Posterior cingulate gyrus (tissue), 11 donors: ENCODE measurements around the gene ROPN1.
"Not testable (repeated sequence)": the region's sequence is repeated elsewhere in the genome, so short reads cannot be mapped to it uniquely, and the experiment has no call there.

ENCODE experiments used
- DNase-seq, 10 donors: peaks; one replicate each; pipeline versions ENCODE4 v3.0.0 to v3.0.0-alpha.2; 2020 to 2021; ENCODE audit warnings: mixed read lengths in 3 of 10
- intact Hi-C: fragments of 100-400 bp; cut with DNase I; formaldehyde crosslinking; loops from one replicate; pipeline ENCODE4 v1.15.1; 2023

ROPN1 gene

DNA sequence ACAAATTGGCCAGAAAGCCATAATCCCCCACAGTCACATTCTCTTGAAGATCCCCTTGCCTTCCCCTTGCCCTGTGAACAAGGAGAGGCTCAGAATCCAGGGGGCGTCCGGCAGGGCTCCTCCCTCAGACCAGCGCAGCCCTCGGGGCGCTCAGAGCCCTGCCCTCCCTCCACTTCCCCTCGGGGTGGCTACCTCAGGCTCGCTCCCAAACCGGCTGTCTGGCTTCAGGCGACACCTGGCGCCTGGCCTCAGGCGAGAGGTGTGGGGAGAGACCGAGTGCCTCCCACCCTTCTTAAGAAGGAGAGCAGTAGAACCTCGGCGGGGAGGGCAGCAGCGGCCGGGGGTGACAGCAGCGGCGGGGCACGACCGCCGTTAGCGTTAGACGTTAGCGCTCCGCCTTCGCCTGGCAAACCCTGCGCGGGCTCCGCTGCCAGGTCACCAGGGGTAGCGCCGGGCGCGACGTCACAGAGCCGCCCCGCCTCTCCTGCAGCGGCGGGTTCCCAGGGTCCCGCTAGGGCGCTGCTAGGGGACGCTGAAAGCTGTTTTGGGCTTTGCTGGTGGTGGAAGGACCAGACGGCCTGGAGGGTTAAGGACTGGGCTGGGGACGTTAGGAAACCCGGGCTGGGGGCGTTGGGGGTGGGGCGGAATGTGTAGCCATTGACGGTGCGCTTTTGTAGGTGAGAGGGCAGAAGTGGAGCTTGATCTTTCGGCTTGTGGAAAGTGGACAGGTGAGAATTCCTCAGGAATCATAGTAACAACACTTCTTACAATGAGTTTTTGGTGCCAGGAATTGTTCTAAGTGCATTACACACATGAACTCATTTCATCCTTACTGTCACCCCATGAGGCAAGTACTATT lies at the start of gene ROPN1:
ROPN1 (minus strand) TSS at position 395 of the 859 bp plus-strand sequence. CDS start 11,643 bp downstream, outside the sequence.
- DNase-seq, intact Hi-C loops: not testable (repeated sequence)

DNA sequence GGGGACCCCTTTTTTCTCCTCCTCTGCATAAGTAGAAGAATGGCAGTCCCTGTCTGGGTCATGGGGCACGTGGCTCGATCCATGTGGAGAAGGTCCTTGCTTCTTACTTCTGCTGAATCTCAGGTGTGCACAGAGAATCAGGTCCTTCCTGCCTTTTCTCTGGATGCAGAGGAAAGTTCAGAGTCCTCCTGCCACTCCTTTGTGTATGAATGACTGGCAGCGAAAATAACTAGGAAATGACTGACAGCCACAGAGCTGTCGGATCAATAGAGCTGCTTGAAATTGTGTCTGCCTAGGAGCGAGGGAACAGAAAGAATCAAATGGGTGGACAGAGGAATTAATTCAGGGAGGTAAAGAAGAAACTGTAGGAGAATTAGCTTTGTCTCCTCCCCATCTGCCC lies 49.6 kb upstream of the ROPN1 start:
- DNase-seq = no peak

DNA sequence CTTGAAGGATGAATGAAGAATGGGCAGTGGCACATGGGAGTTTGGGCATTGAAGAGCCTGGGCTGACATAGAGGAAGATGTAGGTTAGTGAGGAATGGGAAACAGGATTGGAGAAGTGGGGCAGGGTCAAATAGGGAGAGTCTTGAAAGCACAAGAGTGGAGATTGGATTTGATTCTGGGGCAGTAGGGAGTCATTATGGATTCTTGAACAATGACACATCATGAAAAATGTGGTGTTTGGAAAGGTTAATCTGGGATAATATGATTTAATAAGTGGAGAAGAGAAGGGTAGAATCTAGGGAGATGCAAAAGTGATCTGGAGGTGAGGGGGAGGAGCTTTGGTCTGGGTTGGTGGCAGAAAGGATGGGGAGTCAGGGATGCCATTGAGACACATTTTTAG lies 45.4 kb upstream of the ROPN1 start:
- intact Hi-C loops = no loop called here
- no peak for DNase-seq

More for the DNA sequence above, 49.6 kb upstream of the ROPN1 start:
- intact Hi-C loops = no loop called here

DNA sequence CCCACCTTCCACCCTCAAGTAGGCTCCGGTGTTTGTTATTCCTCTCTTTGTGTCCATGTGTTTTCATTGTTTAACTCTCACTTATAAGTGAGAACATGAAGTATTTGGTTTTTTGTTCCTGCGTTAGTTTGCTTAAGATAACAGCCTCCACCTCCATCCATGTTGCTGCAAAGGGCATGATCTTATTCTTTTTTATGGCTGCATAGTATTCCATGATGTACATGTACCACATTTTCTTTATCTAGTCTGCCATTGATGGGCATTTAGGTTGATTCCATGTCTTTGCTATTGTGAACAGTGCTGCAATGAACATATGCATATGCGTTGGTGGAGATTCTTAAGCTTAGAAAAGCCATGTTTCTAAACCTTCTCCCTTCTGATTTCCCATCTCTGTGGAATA lies 44.3 kb upstream of the ROPN1 start:
- intact Hi-C loops, DNase-seq: not testable (repeated sequence)

DNA sequence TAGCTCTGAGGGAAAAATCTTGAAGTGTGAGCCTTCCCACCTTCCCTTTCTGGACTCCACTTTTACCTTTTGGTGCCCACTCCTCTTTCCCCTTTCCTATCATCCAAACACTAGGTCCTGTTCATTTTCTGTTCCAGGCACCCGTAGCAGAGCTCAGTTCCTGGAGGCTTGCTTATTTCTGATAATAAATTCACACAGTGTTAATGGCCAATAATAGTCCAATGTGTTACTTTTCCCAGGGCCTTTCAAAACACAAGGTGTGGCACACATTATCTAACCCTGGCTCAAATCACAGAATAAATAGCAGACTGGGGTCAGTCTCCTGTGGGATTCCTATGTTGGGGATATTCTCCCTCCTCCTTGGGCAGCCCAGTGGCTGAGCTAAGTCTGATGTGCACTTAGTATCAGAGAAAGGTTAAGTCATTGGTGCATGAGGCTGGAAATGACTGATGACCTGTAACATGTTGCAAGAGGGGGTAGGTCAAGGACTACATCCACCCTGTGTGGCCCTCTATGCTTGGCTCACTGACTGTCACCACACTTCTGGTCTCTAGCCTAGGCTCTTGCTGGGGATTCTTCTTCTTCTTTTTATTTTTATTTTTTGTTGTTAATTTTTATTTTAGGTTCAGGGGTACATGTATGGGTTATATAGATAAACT lies 43.7 kb upstream of the ROPN1 start:
- intact Hi-C loops = no loop called here
- no peak for DNase-seq

DNA sequence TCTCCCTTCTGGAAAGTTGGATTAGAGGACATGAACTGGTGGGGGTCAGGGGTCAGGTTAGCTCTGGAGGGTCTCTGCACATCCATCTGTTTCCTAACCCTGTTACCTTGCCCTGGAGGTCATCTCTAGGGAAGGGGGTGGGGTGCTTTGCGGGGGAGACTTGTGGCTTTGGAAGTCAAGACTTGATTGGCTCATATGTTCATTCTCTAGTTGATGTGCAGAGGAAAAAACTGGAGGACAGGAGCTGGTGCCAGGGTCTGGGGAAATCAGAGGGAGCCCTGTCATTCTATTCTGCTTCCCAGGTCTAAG lies 42.9 kb upstream of the ROPN1 start:
- no peak for DNase-seq
- intact Hi-C loops = loop anchor here (5.0 kb wide), 2 partner anchors 43 to 248 kb away; no protein-coding TSS in a partner anchor

DNA sequence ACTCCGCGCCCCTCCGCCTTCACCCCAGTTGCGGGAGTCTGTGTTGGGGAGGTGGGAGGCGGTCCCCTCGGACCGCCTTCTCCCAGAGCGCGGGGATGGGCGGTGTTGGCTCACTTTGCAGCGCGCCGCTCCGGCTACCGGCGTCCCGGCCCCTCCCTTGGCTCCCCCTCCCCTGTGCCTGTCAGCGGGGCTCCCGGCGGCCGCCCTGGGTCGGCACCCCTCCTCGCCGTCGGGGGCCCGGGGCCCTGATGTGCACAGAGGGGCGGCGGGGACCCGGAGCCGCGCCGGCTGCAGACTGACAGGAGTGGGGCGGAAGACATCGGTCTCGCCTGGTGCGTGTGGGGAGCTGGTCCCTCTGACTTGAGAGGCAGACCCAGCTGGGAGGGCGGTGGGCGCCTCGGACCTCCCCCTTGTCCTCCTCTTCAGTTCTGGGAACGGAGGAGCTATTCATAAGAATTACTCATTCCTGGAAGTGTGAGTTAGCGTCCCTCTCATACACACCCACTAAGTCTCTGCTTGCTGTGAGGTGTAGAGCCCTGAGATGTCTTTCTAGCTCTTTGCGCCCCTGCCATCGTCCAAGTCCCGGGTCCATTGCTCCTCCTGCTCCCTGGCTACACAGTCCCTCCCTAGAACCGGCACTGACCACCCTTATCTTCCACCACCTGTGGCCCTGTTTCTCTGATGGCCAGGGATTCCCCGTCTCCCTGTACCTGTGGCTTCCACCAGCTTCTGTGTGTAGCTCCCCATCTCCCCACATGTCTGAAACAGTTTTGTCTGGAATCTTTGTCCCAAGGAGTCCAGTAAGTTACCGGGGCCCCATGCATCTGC lies 42.3 kb upstream of the ROPN1 start:
- intact Hi-C loops = loop anchor here (5.0 kb wide), 2 partner anchors 43 to 248 kb away; no protein-coding TSS in a partner anchor
- peak in 5 of 10 donors; percentile 15 to 87 (median 70) for DNase-seq

DNA sequence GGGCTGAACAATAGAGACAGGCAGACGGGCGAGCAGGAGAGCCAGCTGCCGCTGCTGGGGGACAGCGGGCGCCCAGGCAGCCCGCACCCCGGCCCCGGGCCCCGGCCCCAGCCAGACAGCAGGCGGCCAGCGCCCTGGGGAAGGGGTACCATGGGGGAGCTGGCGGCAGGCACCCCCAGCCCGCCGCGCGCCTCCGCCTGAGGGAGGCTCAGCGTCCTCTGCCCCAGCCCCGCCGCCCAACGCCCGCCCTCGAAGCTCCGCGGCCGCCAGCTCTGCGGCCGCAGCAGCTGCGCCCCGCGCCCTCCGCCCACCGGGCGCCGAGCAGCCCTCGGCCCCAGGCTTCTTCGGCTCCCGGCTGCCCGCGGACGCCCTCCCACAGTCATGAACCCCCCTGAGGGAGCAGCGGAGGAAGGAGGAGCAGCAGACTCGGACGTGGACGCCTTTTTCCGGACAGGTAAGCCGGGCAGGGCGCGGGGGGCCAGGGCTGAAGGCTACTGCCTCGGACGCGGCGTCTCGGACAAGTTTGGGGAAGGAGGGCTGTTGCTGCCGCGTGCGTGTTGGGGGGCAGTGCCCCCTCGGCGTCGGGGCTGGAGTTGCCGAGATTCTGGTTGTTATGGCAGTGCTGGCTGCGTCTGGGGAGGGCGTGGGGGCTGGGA lies 41.6 kb upstream of the ROPN1 start, which contains the start of gene KALRN:
KALRN (plus strand) TSS at position 10 of the 656 bp plus-strand sequence.
- intact Hi-C loops = loop anchor here (5.0 kb wide), 2 partner anchors 44 to 249 kb away; no protein-coding TSS in a partner anchor
- DNase-seq = peak in 4 of 10 donors; percentile 9 to 83 (median 45)

DNA sequence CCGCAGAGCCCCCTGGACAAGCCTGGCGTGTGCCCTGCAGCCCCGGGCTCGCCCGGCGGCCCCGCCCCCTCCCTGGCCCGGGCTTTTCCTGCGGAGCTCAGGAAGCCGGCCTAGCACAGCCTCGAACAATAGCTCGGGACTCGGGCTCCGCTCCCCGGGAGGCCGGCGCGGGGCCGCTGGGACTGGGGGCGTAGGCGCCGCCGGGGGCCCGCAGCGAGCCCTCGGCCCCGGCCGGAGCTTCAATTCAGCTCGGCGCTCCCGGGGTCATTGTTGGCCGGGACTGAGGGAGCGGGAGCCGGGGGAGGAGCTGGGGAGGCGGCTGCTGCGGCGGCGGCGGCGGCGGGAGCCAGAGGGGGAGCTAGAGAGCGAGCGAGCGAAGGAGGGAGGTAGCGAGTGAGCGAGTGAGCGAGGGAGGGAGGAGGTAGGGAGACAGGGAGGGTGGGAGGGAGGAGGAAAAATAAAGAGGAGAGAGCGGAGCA lies 41.0 kb upstream of the ROPN1 start:
- intact Hi-C loops = loop anchor here (5.0 kb wide), 2 partner anchors 44 to 249 kb away; no protein-coding TSS in a partner anchor
- peak; percentile 76 to 97 (median 84) for DNase-seq

DNA sequence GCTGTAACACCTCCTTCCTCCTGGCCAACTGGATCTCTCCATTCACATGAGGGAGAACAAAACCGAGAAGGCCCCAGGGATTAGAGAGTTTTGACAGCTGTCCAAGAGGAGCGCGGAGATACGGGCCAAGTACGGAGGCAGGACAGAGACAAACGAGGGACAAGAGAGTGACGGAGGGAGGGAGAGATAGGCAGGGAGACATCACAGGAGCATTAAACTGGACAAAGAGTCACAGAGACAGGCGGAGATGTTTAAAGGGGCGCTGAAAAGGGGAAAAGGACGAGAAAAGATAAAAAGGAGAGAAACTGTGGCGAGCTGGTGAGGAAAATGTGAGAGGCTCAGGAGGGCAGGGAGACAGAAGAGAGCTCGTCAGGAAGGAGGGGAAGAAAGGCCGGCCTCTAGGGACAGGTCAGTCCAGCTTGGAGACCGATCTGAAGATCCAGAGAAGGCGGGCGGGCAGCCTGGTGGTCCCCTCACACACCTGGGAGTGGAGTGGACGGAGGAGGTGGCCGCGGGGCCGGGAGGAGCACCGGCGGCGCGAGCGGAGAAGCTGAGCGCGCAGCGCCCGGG lies 40.5 kb upstream of the ROPN1 start:
- intact Hi-C loops = loop anchor here (5.0 kb wide), 2 partner anchors 45 to 250 kb away; no protein-coding TSS in a partner anchor
- DNase-seq = peak; percentile 22 to 89 (median 49)

DNA sequence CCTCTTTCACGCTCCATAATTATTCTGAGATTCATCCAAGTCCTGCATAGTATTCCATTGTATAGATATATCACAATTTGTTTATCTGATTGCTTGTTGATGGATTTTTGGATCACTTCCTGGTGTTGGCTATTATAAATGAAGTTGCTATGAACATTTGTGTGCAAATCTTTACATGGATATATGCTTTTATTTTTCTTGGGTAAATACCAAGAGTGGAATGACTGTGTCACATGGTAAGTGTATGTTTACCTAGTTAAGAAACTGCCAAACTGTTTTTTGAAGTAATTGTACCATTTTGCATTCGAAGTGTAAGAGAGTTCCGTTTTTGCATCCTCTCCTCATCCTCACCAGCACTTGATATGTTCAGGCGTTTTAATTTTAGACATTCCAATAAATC lies 34.6 kb upstream of the ROPN1 start:
- DNase-seq = no peak
- intact Hi-C loops = no loop called here

DNA sequence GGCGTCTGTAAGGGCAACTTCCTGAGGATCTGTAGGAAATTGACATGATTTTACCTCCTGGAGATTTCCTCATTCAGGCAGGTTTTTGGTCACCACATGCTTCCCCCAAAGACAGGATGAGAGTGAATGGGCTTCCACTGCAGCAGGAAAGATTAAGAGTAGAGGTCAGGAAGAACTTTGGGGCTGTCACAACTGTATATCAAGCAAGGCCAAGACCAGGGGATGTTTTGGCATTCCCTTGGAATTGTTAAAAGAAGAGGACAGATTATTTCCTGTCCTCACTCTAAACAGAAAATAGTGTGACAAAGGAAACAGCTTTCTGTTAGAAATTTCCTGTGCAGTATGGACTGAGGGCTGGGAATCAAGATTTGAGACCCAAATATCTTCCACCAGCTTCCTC lies 31.6 kb upstream of the ROPN1 start:
- intact Hi-C loops, DNase-seq: not testable (repeated sequence)

DNA sequence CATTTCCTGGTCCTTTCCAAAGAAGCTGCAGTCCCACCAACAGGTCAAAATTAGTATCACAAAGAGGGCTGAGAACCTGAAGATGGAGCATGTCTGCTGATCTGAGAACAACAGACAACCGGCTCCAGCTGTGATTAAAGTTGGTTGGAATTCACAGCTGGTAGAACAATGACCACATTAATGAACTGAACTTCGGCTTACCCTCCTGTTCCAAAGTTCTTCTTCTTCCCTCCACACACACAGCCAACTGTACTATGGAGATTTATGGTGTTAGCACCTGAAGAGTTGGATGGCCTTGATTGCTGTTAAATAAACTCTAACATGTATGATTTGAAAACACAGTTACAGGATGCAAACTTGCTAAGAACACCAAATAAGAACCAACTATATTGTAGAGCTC lies 27.4 kb upstream of the ROPN1 start:
- intact Hi-C loops = loop anchor here (5.0 kb wide), 2 partner anchors 263 to 448 kb away; no protein-coding TSS in a partner anchor
- DNase-seq = no peak

DNA sequence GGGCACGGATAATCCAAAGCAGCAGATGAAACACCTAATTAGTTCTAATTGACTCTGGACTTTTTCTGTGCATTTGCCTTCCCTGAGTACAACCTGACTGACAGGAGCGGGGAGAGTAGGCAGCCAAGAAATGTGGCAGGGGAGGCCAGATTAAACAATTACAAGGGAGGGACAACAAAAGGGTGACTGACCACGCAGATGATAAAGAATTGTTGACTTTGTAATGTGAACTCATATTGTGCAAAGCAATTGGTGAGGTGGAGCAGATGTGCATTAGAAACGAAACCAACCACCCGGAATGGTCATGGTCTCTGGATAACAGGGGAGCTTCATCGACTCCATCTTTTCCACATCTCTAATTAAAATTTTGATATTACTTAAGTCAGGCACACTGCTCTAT lies 25.6 kb upstream of the ROPN1 start:
- DNase-seq = not testable (repeated sequence)
- intact Hi-C loops = loop anchor here (2.0 to 5.0 kb wide), 3 partner anchors 59 to 450 kb away; no protein-coding TSS in a partner anchor

DNA sequence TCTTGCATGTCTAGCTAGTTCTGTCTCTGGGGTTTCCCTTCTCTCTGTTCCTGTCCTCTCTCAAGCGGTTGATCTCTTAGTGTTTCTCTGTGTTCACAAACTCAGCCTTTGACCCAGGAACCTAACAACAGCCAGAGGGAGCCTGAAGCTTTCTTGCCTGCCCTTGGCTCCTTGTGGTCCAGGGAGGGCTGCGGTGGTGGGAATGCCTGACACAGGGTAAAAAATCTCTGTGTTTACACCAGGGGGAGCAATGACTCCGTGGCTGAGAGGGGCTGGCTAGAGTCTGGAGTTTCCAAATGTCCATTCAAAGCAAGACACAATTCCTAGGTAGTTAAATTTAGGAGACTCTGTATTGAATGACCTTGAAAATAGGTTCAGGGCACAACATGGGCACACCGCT lies 24.6 kb upstream of the ROPN1 start:
- peak in 7 of 10 donors; percentile 30 to 90 (median 49) for DNase-seq
- intact Hi-C loops = loop anchor here (2.0 to 5.0 kb wide), 3 partner anchors 60 to 451 kb away; no protein-coding TSS in a partner anchor

DNA sequence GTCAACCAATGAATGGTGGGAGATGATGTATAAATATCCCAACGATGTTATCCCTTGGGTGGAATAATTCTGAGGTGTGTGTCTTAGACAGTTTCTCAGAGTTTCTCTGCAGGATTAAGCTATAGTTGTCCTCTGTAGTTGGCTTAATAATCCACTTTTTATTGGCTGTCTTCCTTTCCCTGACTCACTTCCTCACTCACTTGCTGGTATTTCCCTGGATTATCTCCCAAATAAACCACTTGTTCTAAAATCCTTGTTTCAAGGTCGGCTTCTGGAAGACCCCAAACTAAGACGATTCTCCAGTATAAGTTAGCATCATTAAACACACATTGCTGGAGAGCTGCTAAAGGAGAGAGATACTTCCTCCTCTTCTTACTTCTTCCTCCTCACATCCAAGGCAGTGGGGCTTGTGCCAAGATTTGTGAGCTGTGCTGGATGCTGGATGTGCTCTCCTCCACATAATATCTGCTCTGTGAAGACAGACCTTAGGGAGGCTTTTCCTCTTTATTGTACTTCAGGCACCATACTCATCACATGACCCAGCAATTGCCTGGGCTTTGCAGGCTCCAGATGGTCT lies 22.5 kb upstream of the ROPN1 start:
- peak in 6 of 10 donors; percentile 18 to 86 (median 59) for DNase-seq
- intact Hi-C loops = no loop called here

DNA sequence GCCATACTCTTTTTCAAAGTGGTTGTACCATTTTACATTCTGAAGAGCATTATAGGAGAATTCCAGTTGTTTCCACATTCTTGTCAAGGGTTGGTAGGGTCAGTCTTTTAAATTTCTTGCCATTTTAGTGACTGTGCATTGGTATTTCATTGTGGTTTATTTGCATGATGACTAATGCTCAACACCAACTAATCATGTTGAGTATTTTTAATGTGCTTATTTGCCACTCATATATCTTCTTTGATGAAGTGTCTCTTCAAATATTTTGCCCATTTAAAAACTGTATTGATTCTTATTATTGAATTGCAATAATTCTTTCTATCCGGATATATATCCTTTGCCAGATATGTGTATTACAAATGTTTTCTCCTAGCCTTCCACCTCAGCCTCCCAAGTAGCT lies 16.4 kb upstream of the ROPN1 start:
- not testable (repeated sequence) for DNase-seq

DNA sequence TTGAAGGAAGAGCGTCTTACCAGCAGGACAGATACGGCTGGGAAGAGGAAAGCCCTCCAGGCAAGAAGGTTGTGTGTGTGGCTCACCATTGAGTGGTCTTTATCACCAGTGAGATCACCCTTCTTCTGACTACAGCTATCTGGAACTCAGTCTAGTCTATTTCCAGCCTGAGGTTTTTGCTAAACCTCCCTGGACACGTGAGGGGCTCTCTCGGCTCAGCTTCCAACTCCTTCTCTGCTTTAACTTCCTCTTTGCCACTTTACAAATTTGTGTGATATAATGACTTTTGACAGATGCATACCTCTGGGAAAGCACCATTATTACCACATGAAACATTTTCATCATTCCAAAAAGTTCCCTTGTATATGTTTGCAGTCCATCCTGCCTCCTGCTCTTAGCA lies 15.3 kb upstream of the ROPN1 start:
- intact Hi-C loops = no loop called here
- no peak for DNase-seq

More for the DNA sequence above, 16.4 kb upstream of the ROPN1 start:
- intact Hi-C loops = not testable (repeated sequence)
